Left lobe of liver (tissue), 2 donors: ENCODE measurements around the gene SFXN5. TPM values are rescaled to one million over a fixed set of nuclear protein-coding genes. Genes with fewer than 3 reads are reported as not detected.
"Not testable (repeated sequence)": the region's sequence is repeated elsewhere in the genome, so short reads cannot be mapped to it uniquely, and the experiment has no call there.

Experiments
- ATAC-seq: fragments of 200-7000 bp; cut with Tn5 transposase; one replicate; pipeline ENCODE4 v1.9.1; 2020; ENCODE audit warnings: mild to moderate bottlenecking, moderate library complexity
- DNase-seq: peaks from one replicate; pipeline ENCODE4 v3.0.0-alpha.2; 2020; ENCODE audit warnings: low spot score
- total RNA-seq: library from RNA; stranded (reverse); gene quantifications from one replicate; pipeline ENCODE4 v1.2.1, GENCODE V29; 2021
- donor health status: DM: no; HTN: no; CAD: no; lungs with moderate emphysema.
- donor health status: DM: no; HTN: yes; CAD: no.

SFXN5 gene
- total RNA-seq, 1 donor from 2014 or later, result 80.1 TPM

DNA sequence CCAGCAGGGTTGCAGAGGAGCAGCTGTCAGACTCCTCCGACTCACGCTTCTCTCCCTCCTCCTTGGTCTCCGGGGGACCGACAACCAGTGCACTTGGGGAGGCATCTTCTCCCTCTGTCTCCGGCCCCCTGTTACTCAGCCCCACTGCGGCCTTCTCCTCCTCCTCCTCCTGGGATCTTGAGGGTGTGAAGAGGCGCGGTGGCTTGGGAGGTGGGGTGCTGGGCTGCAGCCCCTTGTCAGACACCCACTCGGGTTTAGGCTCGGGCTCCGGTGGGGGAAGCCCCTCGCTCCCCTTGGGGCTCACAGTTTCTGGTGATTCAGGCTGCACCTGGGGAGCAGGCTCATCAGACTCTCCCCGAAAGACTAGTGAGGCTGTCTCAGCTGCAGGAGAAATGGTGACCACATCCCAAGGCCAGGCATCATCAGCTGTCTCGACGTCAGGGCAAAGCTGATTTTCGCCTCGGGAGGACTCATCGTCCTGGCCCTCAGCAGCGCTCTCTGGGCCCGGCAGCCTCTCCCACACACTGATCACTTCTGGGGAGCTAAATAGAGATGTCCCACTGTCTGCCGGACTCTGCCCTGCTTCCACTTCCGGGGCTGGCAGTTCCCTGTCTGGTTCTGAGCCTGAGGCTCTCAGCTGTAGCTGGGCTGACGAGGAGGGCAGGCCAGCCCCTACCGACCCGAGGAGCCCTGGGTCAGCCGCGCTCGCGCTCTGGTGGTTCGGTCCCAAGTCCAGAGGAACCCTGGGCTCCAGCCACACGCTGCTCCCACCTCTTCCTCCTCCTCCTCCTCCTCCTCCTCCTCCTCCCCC lies 9.0 kb upstream of the SFXN5 start:
- ATAC-seq (no peak), DNase-seq (no peak)

DNA sequence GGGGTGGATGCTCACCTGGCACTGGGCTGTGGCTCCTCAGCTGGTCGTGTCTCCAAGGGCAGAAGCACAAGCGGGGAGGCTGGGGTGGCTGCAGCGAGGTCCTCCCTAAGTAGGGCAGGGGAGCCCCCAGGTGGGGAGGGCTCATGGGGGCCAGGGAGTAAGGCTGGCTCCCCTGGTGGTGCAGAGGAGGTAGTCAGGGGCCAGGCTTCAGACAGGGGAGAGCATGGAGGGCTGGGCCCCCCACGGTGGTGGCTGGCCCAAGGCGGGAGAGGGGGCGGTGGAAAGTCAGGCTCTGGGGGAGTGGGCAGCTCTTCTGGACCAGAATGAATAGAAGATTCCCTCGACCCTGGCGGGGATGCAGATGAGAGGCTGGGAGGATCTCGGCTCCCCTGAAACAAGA lies 8.1 kb upstream of the SFXN5 start:
- ATAC-seq (no peak), DNase-seq (no peak)

DNA sequence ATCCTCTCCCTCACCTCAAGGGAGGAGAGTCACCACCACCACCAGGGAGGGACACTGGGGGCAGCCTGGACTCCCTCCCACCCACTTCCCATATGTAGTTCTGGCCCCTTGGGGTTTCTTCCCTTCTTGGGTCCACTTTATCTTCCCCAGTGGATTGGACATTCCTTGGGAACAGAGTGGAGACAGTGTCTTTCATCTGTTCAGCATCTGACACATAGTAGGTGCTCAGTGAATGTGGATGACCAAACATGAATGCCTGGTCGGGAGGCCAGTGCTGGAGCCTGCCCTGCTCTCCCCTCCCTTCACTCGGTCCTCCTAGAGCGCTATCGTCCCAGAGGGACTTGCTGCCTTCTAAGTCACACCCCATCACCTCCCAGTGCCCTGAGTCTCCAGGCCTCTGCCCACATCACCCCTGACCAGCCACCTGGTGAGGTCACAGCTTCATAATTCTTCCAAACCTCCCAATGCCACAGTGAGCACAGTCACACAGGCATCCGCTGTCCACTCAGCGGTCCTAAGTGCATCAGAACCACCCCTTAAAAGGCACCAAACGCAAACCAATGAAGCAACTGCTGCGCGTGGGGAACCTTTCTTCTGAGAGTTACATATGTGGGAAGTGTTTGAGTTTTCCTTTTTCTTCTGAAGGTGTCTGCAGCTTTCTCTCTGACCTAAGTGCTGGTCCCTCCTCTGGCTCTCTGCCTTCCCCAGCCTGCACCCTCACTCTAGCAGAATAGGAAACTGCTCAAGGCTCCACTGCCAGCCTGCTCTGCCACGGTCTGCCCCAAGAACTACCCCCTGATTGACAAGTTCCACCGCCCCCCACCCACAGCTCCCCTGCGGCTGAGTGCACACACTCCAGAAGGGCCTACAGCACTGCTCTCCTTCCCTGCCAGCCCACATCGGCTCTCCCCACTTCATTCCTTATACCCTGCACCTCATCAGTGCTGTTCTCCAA lies 7.2 kb upstream of the SFXN5 start:
- ATAC-seq (no peak), DNase-seq (no peak)

DNA sequence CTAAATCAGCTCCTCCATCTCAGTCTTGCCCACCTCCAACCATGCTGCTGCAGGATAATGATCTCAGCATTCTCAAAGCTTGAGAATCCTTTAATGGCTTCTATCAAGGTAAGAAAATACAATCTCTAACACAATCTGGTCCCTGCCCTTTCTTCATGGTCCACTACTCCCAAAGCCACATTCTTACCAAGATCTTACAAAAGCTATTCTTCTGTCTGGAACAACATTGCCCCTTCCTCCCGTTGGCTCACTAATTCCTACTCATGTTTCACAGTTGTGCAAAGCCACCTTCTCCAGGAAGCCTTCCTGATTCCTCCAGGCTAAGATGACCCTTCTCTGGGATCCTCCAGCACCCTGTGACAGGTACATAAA lies 5.9 kb upstream of the SFXN5 start:
- no peak for DNase-seq
- no peak for ATAC-seq

DNA sequence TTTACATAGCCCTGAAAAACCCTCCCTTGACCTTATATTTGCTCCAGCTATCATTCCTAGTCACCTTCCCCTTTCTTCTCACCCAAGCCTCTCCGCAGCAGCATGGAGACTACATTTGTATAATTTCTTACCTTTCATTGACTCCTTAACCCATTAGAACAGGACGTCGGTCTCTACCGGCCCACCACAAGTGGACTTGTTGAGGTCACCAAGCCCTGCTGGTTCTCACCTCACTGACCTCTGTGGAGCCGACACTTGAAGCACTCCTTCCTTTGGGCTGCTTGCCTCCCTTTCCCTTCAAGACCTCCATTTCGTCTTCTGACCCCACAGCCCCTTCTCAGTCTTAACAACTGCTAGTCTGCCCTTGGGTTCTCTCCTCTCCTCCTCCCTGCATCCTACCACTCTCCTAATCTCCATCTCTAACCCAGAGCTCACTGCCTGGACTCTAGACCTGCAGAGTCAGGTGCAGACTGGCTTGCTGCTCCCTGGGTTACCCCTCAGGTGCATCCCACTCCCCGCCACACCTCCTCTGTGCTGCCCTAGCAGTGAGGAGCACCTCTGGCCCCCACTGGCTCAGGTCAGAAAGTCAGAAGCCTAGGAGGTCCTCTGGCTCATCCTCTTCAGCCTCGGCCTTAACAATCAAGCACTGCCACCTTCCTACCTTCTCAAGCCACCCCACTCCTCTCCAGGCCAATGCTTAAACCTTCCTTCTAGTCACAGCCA lies 5.3 kb upstream of the SFXN5 start:
- ATAC-seq (no peak), DNase-seq (no peak)

DNA sequence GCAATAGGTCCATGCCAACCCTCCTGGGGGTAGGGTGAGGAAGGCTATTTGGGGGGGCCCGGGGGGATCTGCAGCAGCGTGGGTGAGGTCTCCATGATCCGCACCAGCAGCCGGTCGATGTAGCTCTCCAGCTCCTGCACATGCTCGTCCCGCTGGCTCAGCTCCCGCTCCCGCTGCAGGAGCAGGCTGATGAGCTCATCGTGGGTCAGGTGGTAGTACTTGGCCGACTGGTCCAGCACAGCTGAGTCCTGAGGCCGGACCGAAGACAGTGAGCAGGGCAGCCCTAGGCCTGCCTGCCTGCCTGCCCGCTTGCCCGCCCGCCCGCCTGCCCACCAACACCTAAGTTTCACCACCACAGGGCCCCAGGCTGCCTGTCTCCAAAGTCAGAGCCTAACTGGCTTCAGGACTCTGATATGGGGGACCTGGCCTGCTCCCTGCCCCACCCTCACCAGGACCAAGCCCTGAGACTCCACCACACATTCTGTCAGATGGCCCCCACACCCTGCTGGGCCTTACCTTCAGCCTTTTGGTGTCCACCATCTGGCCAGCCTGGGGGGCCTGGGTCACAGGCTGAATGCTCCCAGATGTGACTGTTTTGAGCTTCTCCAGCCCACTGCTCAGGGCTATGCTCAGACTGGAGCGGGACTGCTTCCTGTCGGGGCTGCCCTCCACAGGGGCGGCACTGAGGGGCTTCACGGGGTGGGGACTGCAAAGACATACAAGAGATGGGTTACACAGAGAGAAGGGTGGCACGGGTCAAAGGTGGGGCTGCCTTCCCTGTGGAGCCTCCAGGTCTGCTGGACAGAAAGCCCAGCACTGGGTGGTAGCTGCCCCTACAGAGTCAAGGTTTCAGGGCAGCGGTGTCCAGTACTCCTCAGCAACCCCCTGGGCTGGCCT lies 4.2 kb upstream of the SFXN5 start:
- no peak for ATAC-seq
- DNase-seq, result no peak

DNA sequence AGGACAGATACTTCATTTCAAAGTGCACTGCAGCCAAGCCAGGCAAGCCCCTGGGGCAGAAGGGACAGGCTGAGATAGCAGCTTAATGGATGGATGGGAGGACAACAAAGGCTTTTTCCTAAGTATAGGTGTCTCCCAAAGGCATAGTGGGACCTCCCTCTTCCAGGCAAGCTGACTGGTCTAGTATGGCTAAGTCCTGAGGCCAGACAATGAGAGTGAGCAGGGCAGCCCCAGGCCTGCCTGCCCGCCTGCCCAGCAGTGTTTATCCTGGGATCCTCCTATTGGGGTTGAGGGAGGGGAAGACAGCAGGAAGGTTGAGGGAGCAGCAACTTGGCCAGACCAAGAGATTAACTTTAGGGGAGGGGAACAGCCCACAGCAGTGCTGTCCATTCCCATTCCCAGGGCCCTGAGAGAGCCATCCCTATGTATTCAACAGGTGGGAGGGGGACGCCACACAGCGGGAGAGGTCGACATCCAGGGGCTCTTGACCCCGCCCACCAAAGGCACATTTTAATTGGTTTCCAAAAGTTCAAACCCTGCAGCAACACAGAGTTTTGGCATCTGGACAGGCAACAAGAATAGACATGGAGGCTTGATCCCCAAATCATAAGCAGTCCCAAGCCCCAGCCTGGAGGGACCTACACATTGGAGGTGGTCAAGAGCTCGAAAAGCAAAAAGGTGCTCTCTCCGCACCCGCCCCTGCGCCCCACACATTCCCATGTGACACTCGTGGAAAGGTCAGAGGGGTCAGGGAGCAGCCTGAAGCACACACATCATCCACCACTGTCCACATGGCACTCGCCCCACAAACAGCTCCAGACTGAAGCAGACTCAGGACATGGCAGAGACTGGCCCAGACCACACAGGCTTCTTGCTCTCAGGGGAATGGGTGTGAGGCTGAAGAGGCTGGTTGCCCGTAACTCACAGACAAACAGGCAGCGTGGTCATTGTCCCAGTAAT lies 2.9 kb upstream of the SFXN5 start:
- DNase-seq (no peak), ATAC-seq (no peak)

DNA sequence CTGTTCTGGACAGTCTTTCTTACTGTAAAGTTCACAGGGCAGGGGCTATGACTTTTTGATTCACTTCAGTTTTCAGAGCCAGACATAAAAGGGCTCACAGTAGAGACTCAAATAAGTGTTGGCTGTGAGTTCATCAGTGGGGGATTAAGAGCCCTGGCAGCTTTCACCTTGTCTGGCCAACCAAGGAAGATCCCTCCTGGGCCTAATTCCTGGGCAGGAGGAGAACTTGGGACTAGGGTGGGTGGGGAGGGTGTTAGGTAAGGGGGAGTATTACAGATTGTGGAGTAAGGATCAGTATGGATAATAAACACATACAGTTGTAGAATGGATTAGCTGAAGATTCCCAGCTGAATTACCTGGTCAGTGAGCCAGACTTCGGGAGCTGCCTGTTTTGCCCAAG lies 904 bp upstream of the SFXN5 start:
- no peak for ATAC-seq
- no peak for DNase-seq

DNA sequence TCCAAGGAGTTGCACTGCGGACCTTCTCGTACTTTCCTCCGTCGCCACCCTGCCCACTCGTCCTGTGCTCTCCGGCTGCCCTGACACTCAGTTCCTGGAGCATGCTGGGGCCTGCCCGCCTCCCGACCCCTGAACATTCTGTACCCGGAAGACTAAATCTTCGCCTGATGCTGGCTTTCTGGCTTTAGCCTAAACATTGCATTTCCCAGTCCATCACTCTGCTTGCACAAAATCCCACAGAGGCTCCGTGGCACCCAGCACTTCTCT lies 550 bp upstream of the SFXN5 start:
- peak; percentile 9 for ATAC-seq
- DNase-seq, result peak; percentile 59

DNA sequence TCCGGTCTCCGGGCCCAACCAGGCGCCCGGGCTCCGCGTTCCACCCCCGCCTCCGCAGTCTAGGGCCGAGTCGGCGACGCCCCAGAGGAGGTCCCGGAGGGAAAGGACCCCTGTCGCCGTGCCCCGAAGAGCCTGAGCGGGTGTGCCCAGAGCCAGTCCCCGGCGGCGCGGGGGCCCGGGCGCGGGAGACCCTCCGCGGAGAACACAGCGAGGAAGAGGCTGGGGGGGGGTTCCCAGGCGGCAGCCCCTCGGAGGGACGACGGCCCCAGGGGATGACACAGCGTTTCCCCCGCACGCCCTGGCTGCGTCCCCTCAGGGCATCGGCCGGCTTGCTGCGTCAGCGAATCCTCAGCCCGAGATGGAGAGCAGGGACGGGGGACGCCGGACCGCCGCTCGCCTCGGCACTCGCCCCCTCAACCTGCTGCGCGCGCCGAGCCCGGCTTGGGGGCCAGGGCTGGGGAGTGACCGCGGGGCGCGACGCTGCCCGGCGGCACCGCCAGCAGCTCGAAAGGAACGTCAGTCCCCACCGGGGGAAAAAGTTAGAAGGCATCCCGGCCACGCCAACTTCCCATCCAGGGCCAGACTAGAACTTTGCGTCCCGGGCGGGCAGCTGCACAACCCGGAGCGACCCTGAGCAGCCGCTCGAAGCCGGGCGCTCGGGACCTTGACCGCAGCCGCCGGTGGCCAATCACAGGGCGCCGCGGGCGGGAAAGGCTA lies 711 bp downstream of the SFXN5 start:
- ATAC-seq, result peak; percentile 4
- DNase-seq, result no peak

DNA sequence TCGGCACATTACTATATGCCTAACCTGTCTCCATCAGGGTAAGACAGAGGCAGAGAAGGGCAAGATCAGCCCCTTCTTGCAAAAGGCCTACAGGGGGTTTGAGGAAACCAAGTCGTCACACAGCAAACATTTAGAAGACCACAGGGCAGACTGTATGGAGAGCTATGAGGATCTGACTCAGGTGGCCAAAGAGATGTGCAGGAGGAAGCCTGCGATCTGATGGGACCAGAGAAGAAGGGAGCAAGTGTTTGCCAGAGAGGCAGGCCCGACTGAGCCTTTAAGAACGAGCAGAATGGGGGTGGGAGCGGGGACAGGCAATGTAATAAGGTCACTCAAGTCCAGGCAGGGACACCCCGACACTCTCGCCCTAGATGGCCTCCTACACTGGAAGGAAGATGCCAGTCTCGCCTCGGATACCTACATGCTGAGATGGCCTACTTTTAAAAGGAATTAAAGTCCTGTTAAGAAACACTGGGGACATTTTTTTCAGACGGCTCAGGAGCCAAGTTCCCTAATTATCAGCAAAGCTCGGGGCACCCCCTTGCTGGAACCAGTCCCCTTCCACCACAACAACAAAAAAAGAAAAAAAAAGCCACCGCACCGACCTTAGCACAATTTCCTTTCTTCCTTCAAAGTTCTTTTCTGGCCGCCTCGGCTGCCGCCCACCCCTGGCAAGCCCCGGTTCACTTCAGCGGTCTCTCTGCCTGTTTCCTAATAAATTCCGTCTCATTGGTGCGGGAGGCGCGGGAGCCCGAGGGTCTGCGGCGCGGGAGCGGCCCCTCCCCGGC lies 1.5 kb downstream of the SFXN5 start:
- no peak for DNase-seq

DNA sequence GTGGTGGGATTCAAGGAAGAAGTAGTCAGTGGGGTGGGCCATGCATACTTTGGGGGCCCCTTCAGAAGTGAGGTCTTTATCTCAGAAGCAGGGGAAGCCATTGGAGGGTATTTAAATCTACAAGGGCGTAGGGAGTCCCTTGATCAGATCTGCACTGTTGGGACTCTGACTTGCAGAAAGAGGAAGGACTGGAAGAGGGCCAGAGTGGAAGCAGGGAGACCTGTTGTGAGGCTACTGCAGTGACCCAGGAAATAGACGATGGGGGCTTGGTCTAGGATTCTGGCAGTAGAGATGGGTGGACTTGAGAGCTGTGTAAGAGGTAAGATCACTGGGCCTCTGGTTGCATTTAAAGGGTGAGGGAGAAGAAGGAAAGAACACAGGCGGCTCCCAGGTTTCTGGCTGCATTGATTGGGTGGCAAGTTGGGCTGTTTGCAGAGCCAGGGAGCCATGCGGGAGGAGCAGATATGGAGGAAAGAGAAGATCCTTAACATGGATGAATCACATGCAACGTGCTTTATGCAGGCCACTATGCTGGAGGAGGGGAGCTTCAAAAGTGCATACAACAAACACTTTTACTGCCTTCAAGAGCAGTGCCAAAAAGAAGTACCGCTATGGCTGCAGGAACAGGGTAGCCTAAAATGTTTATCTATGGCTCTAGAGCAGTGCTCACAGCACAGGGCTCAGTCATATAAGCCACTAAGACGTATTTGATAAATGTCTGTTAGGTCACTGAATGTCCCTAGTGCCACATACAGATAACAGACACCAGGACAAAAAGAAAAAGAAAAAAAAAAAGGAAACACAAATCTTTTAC lies 2.3 kb downstream of the SFXN5 start:
- DNase-seq, result no peak
- ATAC-seq, result no peak

More for the DNA sequence above, 1.5 kb downstream of the SFXN5 start:
- no peak for ATAC-seq

DNA sequence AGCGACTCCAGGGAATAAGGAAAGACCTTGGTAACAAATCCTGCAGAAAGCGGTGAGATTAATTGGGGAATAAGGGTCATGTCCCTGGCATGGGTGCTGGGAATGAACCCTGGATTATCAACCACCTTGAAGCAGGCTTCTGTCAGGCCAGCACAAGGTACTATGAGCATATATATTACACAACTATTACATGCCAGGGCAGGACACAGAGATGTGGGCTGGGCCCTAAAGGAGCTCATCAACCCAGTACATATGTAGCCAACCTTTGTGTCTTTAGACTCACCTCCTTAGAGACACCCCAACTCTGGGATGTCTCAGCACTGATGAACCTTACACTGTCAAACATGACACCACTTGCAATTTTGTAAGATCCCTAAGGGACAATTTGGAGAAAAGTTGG lies 3.4 kb downstream of the SFXN5 start:
- DNase-seq (no peak), ATAC-seq (no peak)

DNA sequence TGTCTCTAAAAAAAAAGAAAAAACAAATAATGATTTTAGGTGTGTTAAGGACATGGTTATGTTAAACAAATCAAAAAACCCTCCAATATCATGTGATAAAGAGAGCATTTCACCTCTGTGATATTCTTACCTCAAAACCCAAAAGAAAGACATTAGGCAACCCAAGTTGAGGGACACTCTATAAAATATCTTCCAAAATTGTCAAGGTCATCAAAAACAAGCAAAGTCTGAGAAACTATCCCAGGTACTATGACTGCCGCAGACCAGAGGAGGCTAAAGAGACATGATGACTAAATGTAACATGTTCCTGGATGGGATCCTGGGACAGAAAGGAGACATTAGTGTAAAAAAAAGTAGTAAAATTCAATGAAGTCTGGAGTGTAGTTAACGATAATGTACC lies 4.5 kb downstream of the SFXN5 start:
- no peak for ATAC-seq
- DNase-seq, result no peak

DNA sequence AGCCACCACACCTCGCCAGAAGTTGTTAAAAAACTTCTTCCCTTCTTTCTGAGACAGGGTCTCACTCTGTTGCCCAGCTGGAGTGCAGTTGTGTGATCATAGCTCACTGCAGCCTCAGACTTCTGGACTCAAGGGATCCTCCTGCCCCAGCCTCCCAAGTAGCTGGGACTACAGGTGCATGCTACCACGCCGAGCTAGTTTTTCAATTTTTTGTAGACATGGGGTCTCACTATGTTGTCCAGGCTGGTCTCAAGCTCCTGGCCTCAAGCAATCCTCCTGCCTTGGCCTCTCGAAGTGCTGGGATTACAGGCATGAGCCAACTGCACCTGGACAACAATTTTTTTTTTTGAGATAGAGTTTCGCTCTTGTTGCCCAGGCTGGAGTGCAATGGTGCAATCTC lies 6.4 kb downstream of the SFXN5 start:
- ATAC-seq, DNase-seq: not testable (repeated sequence)

DNA sequence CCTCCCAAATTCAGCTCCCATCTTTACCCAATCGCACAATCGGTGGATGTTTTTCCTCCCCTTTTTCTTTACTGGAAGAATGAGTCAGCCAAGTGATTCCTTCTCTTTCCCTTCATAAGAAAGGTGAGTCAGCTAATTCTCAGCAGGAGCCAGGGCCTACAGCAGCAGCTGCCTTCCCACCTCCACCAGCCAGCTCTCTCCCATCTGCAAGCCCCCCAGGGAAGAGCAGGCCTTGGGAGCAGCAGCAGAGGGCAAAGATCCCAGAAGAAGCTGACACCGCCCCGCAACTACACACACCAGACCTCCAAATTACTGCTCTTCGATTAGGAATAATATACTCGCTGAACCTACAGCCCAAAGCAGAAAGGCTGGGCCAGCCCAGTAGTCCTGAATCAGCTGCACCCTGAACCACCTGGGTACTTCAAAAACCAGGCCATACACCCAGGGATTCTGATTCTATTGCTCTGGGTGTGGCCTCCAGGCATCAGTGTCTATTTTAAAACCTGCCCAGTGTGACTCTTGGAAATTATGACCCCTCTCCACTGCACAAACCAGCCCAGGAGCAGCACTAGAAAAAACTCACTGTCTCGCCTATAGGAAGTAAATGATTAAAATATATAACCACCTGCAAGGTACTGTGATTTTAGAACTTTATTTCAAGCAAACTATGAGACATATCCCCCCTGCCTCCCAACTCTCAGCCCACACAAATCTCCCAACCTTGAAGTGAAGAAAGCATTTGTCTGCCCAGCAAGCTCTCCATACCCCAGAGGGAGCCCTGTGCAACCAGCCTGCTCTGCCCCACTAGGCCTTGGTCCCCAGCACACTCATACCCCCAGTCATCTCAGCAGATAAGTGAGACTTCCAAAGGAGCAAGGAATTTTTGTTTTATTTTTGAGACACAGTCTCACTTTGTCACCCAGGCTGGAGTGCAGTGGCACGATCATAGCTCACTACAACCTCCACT lies 7.3 kb downstream of the SFXN5 start:
- ATAC-seq, result no peak
- DNase-seq, result no peak
